HepG2 (cell line): ENCODE data around the gene KRTAP5-2. TPM values are rescaled to one million over a fixed set of nuclear protein-coding genes. Genes with fewer than 3 reads are reported as not detected.
"Not testable (repeated sequence)": the region's sequence is repeated elsewhere in the genome, so short reads cannot be mapped to it uniquely, and the experiment has no call there.

Source experiments
- ATAC-seq: fragments of 200-7000 bp; cut with Tn5 transposase; 3 replicates; pipeline ENCODE4 v1.9.1; 2020; ENCODE audit warnings: mild to moderate bottlenecking, moderate library complexity
- BruUV-seq: library from RNA; stranded (reverse); fragments of 400-500 nt; replicated peaks from 2 replicates; lab custom pipeline; 2021; lab: Mats Ljungman, UMichigan
- CTCF ChIA-PET: fragments of 300-600 bp; formaldehyde crosslinking; extraction: SDS; loops from one replicate; lab custom pipeline; 2021; ENCODE audit warnings: low total read pairs, inconsistent platforms, low intra/inter-chr PET ratio; lab: Yijun Ruan, JAX
- POLR2A ChIA-PET: fragments of 350-600 bp; sonication (Branson Sonifier 250); formaldehyde crosslinking; loops from one replicate; lab custom pipeline; 2020; ENCODE audit warnings: antibody characterized with exemption, inconsistent platforms; lab: Yijun Ruan, JAX
- DNase-seq: peaks from one replicate; pipeline ENCODE4 v3.0.0-alpha.2; 2015; ENCODE audit warnings: low spot score
- FAIRE-seq: peaks from 3 replicates; lab custom pipeline; 2011; peaks lifted over from hg19 to GRCh38; lab: Jason Lieb, UNC
- H2AFZ ChIP-seq: one replicate; pipeline ENCODE4 v1.6.1; 2011; ENCODE audit warnings: low read length, inconsistent platforms
- H3K27ac ChIP-seq: fragments of 300-600 bp; 3 replicates; pipeline ENCODE4 v1.8.0; 2011; ENCODE audit warnings: mixed run types, mild to moderate bottlenecking, mixed read lengths, low read length, inconsistent platforms; ENCODE audit not compliant: insufficient read depth; ENCODE audit errors: extremely low read length
- H3K27me3 ChIP-seq, 2 experiments: fragments of 200-600 bp in 1 of 2; 2 replicates in 1 of 2; 3 replicates in 1 of 2; pipeline versions ENCODE4 v1.6.0 to v1.8.0; 2011; ENCODE audit warnings: low read length in 2 of 2, mild to moderate bottlenecking in 2 of 2, moderate library complexity in 2 of 2, inconsistent platforms in 1 of 2; ENCODE audit not compliant: insufficient read depth in 2 of 2, control insufficient read depth in 1 of 2
- H3K36me3 ChIP-seq, 2 experiments: fragments of 200-600 bp in 1 of 2; replicated peaks in 1 of 2; 2 replicates in 1 of 2; 3 replicates in 1 of 2; pipeline versions ENCODE4 v1.5.1 to v1.8.0; 2011; ENCODE audit warnings: low read length in 2 of 2, inconsistent platforms in 1 of 2; ENCODE audit not compliant: insufficient read depth in 2 of 2, control insufficient read depth in 1 of 2
- H3K4me1 ChIP-seq: 2 replicates; pipeline ENCODE4 v1.5.1; 2012; ENCODE audit warnings: low read length, inconsistent platforms; ENCODE audit not compliant: insufficient read depth
- H3K4me2 ChIP-seq: 2 replicates; pipeline ENCODE4 v1.6.0; 2011; ENCODE audit warnings: low read depth, low read length, inconsistent platforms
- H3K4me3 ChIP-seq, 3 experiments: fragments of 200-600 bp in 1 of 3; sonication (generic), shearing (Covaris generic) in 1 of 3; replicated peaks in 1 of 3; 2 replicates each; pipeline ENCODE4 v1.5.1; 2011 to 2016; ENCODE audit warnings: low read length in 3 of 3, inconsistent platforms in 2 of 3, low read depth in 2 of 3, mild to moderate bottlenecking in 2 of 3, control low read depth in 1 of 3, mixed read lengths in 1 of 3; ENCODE audit not compliant: insufficient read depth in 1 of 3
- H3K79me2 ChIP-seq: one replicate; pipeline ENCODE4 v1.6.1; 2011; ENCODE audit warnings: low read length, inconsistent platforms; ENCODE audit not compliant: insufficient read depth
- H3K9ac ChIP-seq: 2 replicates; pipeline ENCODE4 v1.6.0; 2011; ENCODE audit warnings: mild to moderate bottlenecking, low read depth, low read length, inconsistent platforms; ENCODE audit not compliant: insufficient read depth
- H3K9me3 ChIP-seq: 2 replicates; pipeline ENCODE4 v1.5.1; 2012; ENCODE audit warnings: mild to moderate bottlenecking, low read length
- H4K20me1 ChIP-seq: 2 replicates; pipeline ENCODE4 v1.6.0; 2011; ENCODE audit warnings: inconsistent platforms, mild to moderate bottlenecking, low read length, moderate library complexity; ENCODE audit not compliant: insufficient read depth
- HOXA3 ChIP-seq: sonication (generic); formaldehyde crosslinking; IDR thresholded peaks from 2 replicates; pipeline ENCODE4 v1.5.0; 2020; ENCODE audit warnings: missing genetic modification reagents
- IKZF5 ChIP-seq: IDR thresholded peaks from 2 replicates; pipeline ENCODE4 v1.6.1; 2018; ENCODE audit warnings: missing genetic modification reagents, mild to moderate bottlenecking, missing compliant biosample characterization
- LRRFIP1 ChIP-seq: sonication (generic); formaldehyde crosslinking; conservative IDR thresholded peaks from 2 replicates; pipeline ENCODE4 v1.4.0; 2020; ENCODE audit warnings: missing genetic modification reagents
- MAZ ChIP-seq, 2 experiments: sonication (generic) in 1 of 2; formaldehyde crosslinking in 1 of 2; IDR thresholded peaks; 2 replicates each; pipeline versions ENCODE4 v1.5.0 to v1.6.1; 2012 to 2020; ENCODE audit warnings: low read depth in 2 of 2, mild to moderate bottlenecking in 2 of 2, borderline replicate concordance in 1 of 2, improper control_type of control experiment in 1 of 2, low read length in 1 of 2, missing genetic modification reagents in 1 of 2, moderate library complexity in 1 of 2
- PRMT3 ChIP-seq: sonication (generic); formaldehyde crosslinking; IDR thresholded peaks from 2 replicates; pipeline ENCODE4 v1.8.1; 2022; ENCODE audit warnings: low read depth, mild to moderate bottlenecking, moderate library complexity, missing genetic modification reagents, borderline replicate concordance
- SIN3A ChIP-seq: IDR thresholded peaks from 2 replicates; pipeline ENCODE4 v1.6.1; 2011; ENCODE audit warnings: low read depth, mild to moderate bottlenecking, control low read depth, low read length, borderline replicate concordance
- SIX4 ChIP-seq: sonication (generic); formaldehyde crosslinking; IDR thresholded peaks from 2 replicates; pipeline ENCODE4 v1.4.0; 2020; ENCODE audit warnings: missing genetic modification reagents
- ZBTB25 ChIP-seq: IDR thresholded peaks from 2 replicates; pipeline ENCODE4 v1.6.1; 2018; ENCODE audit warnings: missing genetic modification reagents
- ZNF296 ChIP-seq: sonication (generic); formaldehyde crosslinking; conservative IDR thresholded peaks from 2 replicates; pipeline ENCODE4 v1.5.0; 2020; ENCODE audit warnings: mild to moderate bottlenecking, missing genetic modification reagents
- ZNF614 ChIP-seq: IDR thresholded peaks from 2 replicates; pipeline ENCODE4 v1.6.1; 2018; ENCODE audit warnings: missing biosample characterization, missing genetic modification reagents, inconsistent platforms, borderline replicate concordance
- WGBS: methylation state at CpG from one replicate; pipeline ENCODE4 v1.1.6; 2017; ENCODE audit warnings: low lambda C conversion rate; 5-methylcytosine and 5-hydroxymethylcytosine counted together
- in situ Hi-C: cut with HindIII; loops from 2 replicates; pipeline ENCODE4 v1.10.0; 2017; ENCODE audit warnings: low pct_unique_long_range_greater_than_20kb; ENCODE audit not compliant: extremely low pct_ligation_motif_present
- intact Hi-C: fragments of 100-400 bp; cut with micrococcal nuclease; formaldehyde crosslinking; loops from one replicate; pipeline ENCODE4 v1.10.0; 2022; ENCODE audit not compliant: unreplicated experiment
- polyA plus RNA-seq, 8 experiments: library from polyadenylated mRNA; depleted of rRNA in 3 of 8; stranded (reverse) in 7 of 8; unstranded in 1 of 8; fragments of >200 nt; fragmentation: Illumina TruSeq in 4 of 8; extraction: Trizol in 4 of 8; gene quantifications; 2 replicates each; pipeline versions ENCODE4 v1.2.1 to v1.2.3, GENCODE V29; 2011 to 2016; ENCODE audit warnings: low read depth in 4 of 8, missing spikeins in 1 of 8, mixed read lengths in 1 of 8; ENCODE audit not compliant: insufficient read depth in 1 of 8
- total RNA-seq, 5 experiments: library from RNA; depleted of rRNA; stranded (reverse); fragments of >200 nt; fragmentation: Illumina TruSeq; extraction: Trizol; gene quantifications; 2 replicates each; pipeline ENCODE4 v1.2.3, GENCODE V29; 2016; ENCODE audit warnings: low read depth in 1 of 5

Gene KRTAP5-2
- total and polyA plus RNA-seq, 2 of the 13 experiments (the other 11 are each of a cell fraction or from before 2014, with no cell fraction given), result not detected

DNA sequence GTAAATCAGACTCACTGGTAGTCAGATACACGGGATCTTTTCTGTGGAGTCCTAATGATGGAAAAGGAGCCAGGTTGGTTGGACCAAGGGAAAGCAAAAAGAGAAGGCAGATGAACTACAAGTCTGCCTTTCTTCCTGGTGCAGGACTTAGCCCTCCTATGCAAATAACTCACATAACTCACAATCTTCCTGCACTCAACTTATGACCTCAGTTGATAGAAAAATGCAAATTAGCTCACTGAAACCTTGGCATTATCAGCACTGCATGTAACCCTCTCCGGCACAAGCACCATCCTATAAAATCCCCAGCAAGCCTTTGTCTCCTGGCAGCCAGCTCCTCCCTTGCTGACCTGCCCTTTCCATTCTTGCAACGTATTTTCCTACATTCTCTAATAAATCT is 3.6 kb upstream of the KRTAP5-2 start:
- FAIRE-seq, ATAC-seq, in situ Hi-C loops, H3K27ac ChIP-seq, H3K79me2 ChIP-seq, BruUV-seq, H3K4me1 ChIP-seq, intact Hi-C loops, CTCF ChIA-PET, H4K20me1 ChIP-seq, H2AFZ ChIP-seq, H3K36me3 ChIP-seq, H3K4me2 ChIP-seq, H3K9me3 ChIP-seq, H3K9ac ChIP-seq, H3K4me3 ChIP-seq, DNase-seq, POLR2A ChIA-PET: not testable (repeated sequence)
- 32% methylated on average over 3 of the region's 3 CpGs for WGBS
- H3K27me3 ChIP-seq, result peaks cover under 1 to 30% of the 10 kb centered on the region in 2 experiments; a peak in 4 of 5 replicates

DNA sequence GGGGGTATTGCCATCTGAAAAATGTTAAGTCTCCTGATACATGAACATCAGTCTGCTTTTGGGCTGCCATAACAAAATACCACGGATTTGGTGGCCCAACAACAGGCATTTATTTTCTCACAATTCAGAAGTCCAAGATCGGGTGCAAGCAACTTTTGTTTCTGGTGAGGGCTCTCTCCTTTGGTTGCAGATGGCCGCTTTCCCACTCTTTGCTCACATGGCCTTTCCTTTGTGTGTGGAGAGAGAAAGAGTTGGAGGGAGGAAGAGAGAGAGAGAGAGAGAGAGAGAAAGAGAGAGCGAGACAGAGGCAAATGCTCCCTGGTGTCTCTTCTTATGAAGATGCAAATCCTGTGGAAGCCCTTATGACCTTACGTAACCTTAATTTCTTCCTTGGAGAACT is 2.5 kb upstream of the KRTAP5-2 start:
- Histone ChIP-seq H3K4me1 (peaks cover 9% of the 10 kb centered on the region), H2AFZ (no peak overlapping the region), H3K4me3 (no peak overlapping the region), H3K79me2 (no peaks in the 10 kb centered on the region), H3K9ac (no peak overlapping the region), H4K20me1 (no peaks in the 10 kb centered on the region), H3K36me3 (no peaks in the 10 kb centered on the region), H3K27ac (no peak overlapping the region), H3K27me3 (peaks cover 0 to 30% of the 10 kb centered on the region in 2 experiments; a peak in 4 of 5 replicates), H3K9me3 (no peaks in the 10 kb centered on the region), H3K4me2 (no peak overlapping the region)
- CTCF ChIA-PET, result no interaction called here
- intact Hi-C loops (no loop called here), in situ Hi-C loops (no loop called here)
- POLR2A ChIA-PET, result no interaction called here
- BruUV-seq, result no TSS peak
- TF ChIP-seq ZNF296 (CRISPR knock-in tag), result no peak
- TF ChIP-seq IKZF5, result no peak
- TF ChIP-seq SIX4 (CRISPR knock-in tag), result no peak
- TF ChIP-seq ZBTB25 (CRISPR knock-in tag), result no peak
- no peak for TF ChIP-seq SIN3A
- no peak for TF ChIP-seq MAZ (IDR thresholded peaks at IDR 0.05; ENCODE audit: borderline replicate concordance, low read depth, low read length)
- no peak for TF ChIP-seq MAZ (CRISPR knock-in tag; IDR thresholded peaks at IDR 0.05; ENCODE audit: low read depth)
- no peak for TF ChIP-seq LRRFIP1
- TF ChIP-seq PRMT3, result no peak
- no peak for TF ChIP-seq HOXA3 (CRISPR knock-in tag)
- TF ChIP-seq ZNF614, result no peak
- WGBS, result 35% methylated on average over 5 of the region's 5 CpGs
- ATAC-seq (no peak), DNase-seq (no peak), FAIRE-seq (no peak)
